ENCODE measurements around the gene LZTFL1.

DNA sequence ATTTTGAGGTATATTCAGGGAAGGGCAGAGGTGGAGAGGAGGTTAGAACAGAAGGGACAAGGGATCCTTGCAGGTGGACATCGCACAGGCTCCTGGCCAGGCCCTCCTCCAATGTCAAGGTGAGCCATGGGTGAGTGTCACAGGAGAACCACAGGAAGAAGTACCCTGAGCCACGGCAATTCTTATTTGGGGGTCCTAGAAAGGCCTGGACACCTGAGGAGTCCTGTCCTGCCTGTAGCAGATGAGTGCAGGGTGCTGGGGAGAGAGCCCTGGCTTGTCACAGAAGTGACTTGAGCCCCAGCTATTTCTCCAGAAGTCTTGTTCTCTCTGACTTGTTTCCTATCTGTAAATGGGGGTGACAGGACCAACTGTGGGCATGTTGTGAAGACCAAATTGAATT, 49.9 kb downstream of the LZTFL1 start:
- TF ChIP-seq, protein P1, sequence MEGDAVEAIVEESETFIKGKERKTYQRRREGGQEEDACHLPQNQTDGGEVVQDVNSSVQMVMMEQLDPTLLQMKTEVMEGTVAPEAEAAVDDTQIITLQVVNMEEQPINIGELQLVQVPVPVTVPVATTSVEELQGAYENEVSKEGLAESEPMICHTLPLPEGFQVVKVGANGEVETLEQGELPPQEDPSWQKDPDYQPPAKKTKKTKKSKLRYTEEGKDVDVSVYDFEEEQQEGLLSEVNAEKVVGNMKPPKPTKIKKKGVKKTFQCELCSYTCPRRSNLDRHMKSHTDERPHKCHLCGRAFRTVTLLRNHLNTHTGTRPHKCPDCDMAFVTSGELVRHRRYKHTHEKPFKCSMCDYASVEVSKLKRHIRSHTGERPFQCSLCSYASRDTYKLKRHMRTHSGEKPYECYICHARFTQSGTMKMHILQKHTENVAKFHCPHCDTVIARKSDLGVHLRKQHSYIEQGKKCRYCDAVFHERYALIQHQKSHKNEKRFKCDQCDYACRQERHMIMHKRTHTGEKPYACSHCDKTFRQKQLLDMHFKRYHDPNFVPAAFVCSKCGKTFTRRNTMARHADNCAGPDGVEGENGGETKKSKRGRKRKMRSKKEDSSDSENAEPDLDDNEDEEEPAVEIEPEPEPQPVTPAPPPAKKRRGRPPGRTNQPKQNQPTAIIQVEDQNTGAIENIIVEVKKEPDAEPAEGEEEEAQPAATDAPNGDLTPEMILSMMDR (IDR thresholded peaks at IDR 0.05): no peak
- TF ChIP-seq POLR2A (IDR thresholded peaks at IDR 0.05): no peak
